Measurements from ENCODE around the gene NTNG2.

GRCh38 chr9:132240841-132241482 is 79.1 kb downstream of the NTNG2 start:
- TF ChIP-seq CTCF (IDR thresholded peaks at IDR 0.05) (no peak), POLR2A (IDR thresholded peaks at IDR 0.05; ENCODE audit: low read depth) (no peak)
